ENCODE data around the gene IPCEF1.

IPCEF1 gene

GRCh38 chr6:154360476-154360875 is 3.9 kb upstream of the IPCEF1 start:
- Mint-ChIP-seq H3K4me1 (peaks cover 26% of the 10 kb centered on the region), H3K27me3 (peaks cover 2% of the 10 kb centered on the region), H3K36me3 (no peaks in the 10 kb centered on the region), H3K27ac (peak overlapping the region; percentile 31), H3K4me3 (no peak overlapping the region), H3K9me3 (peaks cover 2% of the 10 kb centered on the region)
- DNase-seq (ENCODE audit: low spot score in 2 of 2) (no peak), ATAC-seq (ENCODE audit: low read depth) (no peak)

- Mint-ChIP-seq H3K4me1 (peaks cover 31% of the 10 kb centered on the region), H3K4me3 (no peak overlapping the region), H3K27me3 (peaks cover 2% of the 10 kb centered on the region), H3K27ac (no peak overlapping the region), H3K9me3 (peaks cover 2% of the 10 kb centered on the region), H3K36me3 (no peaks in the 10 kb centered on the region)
- no peak for DNase-seq (ENCODE audit: low spot score in 2 of 2)
- no peak for ATAC-seq (ENCODE audit: low read depth)
These were observed 3.1 kb upstream of the IPCEF1 start for GRCh38 chr6:154359679-154360078.

GRCh38 chr6:154359161-154359574 is 2.6 kb upstream of the IPCEF1 start:
- H3K4me1 Mint-ChIP-seq: peaks cover 36% of the 10 kb centered on the region
- peaks cover 2% of the 10 kb centered on the region for H3K27me3 Mint-ChIP-seq
- H3K9me3 Mint-ChIP-seq: peaks cover 7% of the 10 kb centered on the region
- no peaks in the 10 kb centered on the region for H3K36me3 Mint-ChIP-seq
- peak overlapping the region; percentile 46 for H3K27ac Mint-ChIP-seq
- DNase-seq (ENCODE audit: low spot score in 2 of 2): no peak
- peak overlapping the region; percentile 67 for H3K4me3 Mint-ChIP-seq
- ATAC-seq (ENCODE audit: low read depth): peak; percentile 30

- no peak for ATAC-seq (ENCODE audit: low read depth)
- DNase-seq (ENCODE audit: low spot score in 2 of 2): no peak
These were observed 1.5 kb upstream of the IPCEF1 start for GRCh38 chr6:154358019-154358545.

GRCh38 chr6:154356113-154356512 is 490 bp downstream of the IPCEF1 start:
- H3K4me1 Mint-ChIP-seq: peaks cover 44% of the 10 kb centered on the region
- DNase-seq (ENCODE audit: low spot score in 2 of 2) (no peak), ATAC-seq (ENCODE audit: low read depth) (no peak)
- peaks cover 8% of the 10 kb centered on the region for H3K9me3 Mint-ChIP-seq
- H3K36me3 Mint-ChIP-seq: no peaks in the 10 kb centered on the region
- peak overlapping the region; percentile 90 for H3K27ac Mint-ChIP-seq
- H3K27me3 Mint-ChIP-seq: no peaks in the 10 kb centered on the region
- no peak overlapping the region for H3K4me3 Mint-ChIP-seq

More at GRCh38 chr6:154358019-154358545, 1.5 kb upstream of the IPCEF1 start:
- Mint-ChIP-seq H3K4me3 (no peak overlapping the region), H3K27me3 (peaks cover 2% of the 10 kb centered on the region), H3K27ac (peak overlapping the region; percentile 46), H3K36me3 (no peaks in the 10 kb centered on the region), H3K4me1 (peaks cover 40% of the 10 kb centered on the region), H3K9me3 (peaks cover 8% of the 10 kb centered on the region)

GRCh38 chr6:154354265-154354777 is 2.3 kb downstream of the IPCEF1 start:
- DNase-seq (ENCODE audit: low spot score in 2 of 2) (no peak), ATAC-seq (ENCODE audit: low read depth) (no peak)
- Mint-ChIP-seq H3K9me3 (peaks cover 6% of the 10 kb centered on the region), H3K27me3 (no peaks in the 10 kb centered on the region), H3K4me3 (no peak overlapping the region), H3K4me1 (peaks cover 35% of the 10 kb centered on the region), H3K27ac (peak overlapping the region; percentile 86), H3K36me3 (no peaks in the 10 kb centered on the region)

- no peak for ATAC-seq (ENCODE audit: low read depth)
- Mint-ChIP-seq H3K27ac (peak overlapping the region; percentile 36), H3K4me3 (no peak overlapping the region), H3K4me1 (peaks cover 32% of the 10 kb centered on the region), H3K36me3 (no peaks in the 10 kb centered on the region), H3K9me3 (peaks cover 6% of the 10 kb centered on the region), H3K27me3 (no peaks in the 10 kb centered on the region)
- DNase-seq (ENCODE audit: low spot score in 2 of 2): no peak
These were observed 3.0 kb downstream of the IPCEF1 start for GRCh38 chr6:154353626-154354025.

- Mint-ChIP-seq H3K4me1 (peaks cover 32% of the 10 kb centered on the region), H3K36me3 (no peaks in the 10 kb centered on the region), H3K27me3 (no peaks in the 10 kb centered on the region), H3K9me3 (peaks cover 6% of the 10 kb centered on the region), H3K4me3 (peak overlapping the region; percentile 22), H3K27ac (peak overlapping the region; percentile 36)
- ATAC-seq (ENCODE audit: low read depth) (peak; percentile 70), DNase-seq (ENCODE audit: low spot score in 2 of 2) (peak in 1 of 2 donors; percentile 7)
These were observed 3.6 kb downstream of the IPCEF1 start for GRCh38 chr6:154352898-154353585.

- ATAC-seq (ENCODE audit: low read depth): no peak
- H3K36me3 Mint-ChIP-seq: no peaks in the 10 kb centered on the region
These were observed 6.3 kb downstream of the IPCEF1 start for GRCh38 chr6:154350293-154350692.

GRCh38 chr6:154347981-154348380 is 8.6 kb downstream of the IPCEF1 start:
- Mint-ChIP-seq H3K27ac (no peak overlapping the region), H3K4me1 (peaks cover 11% of the 10 kb centered on the region), H3K27me3 (no peaks in the 10 kb centered on the region), H3K4me3 (no peak overlapping the region), H3K9me3 (peaks cover 8% of the 10 kb centered on the region), H3K36me3 (no peaks in the 10 kb centered on the region)
- ATAC-seq (ENCODE audit: low read depth) (no peak), DNase-seq (ENCODE audit: low spot score in 2 of 2) (no peak)

More at GRCh38 chr6:154350293-154350692, 6.3 kb downstream of the IPCEF1 start:
- Mint-ChIP-seq H3K4me1 (peaks cover 20% of the 10 kb centered on the region), H3K27ac (no peak overlapping the region), H3K4me3 (no peak overlapping the region), H3K9me3 (peaks cover 11% of the 10 kb centered on the region), H3K27me3 (no peaks in the 10 kb centered on the region)
- no peak for DNase-seq (ENCODE audit: low spot score in 2 of 2)

GRCh38 chr6:154345811-154346210 is 10.8 kb downstream of the IPCEF1 start:
- Mint-ChIP-seq H3K27me3 (no peaks in the 10 kb centered on the region), H3K27ac (no peak overlapping the region), H3K4me3 (no peak overlapping the region), H3K36me3 (no peaks in the 10 kb centered on the region), H3K4me1 (peaks cover 6% of the 10 kb centered on the region), H3K9me3 (peaks cover 8% of the 10 kb centered on the region)
- ATAC-seq (ENCODE audit: low read depth) (no peak), DNase-seq (ENCODE audit: low spot score in 2 of 2) (no peak)

- ATAC-seq (ENCODE audit: low read depth) (peak; percentile 84), DNase-seq (ENCODE audit: low spot score in 2 of 2) (no peak)
- Mint-ChIP-seq H3K27ac (peak overlapping the region; percentile 51), H3K27me3 (no peaks in the 10 kb centered on the region), H3K4me3 (peak overlapping the region; percentile 22), H3K4me1 (peaks cover 6% of the 10 kb centered on the region), H3K9me3 (peaks cover 8% of the 10 kb centered on the region), H3K36me3 (no peaks in the 10 kb centered on the region)
These were observed 12.9 kb downstream of the IPCEF1 start for GRCh38 chr6:154343473-154344308.

- H3K27me3 Mint-ChIP-seq: no peaks in the 10 kb centered on the region
- no peak overlapping the region for H3K4me3 Mint-ChIP-seq
- H3K27ac Mint-ChIP-seq: no peak overlapping the region
- DNase-seq (ENCODE audit: low spot score in 2 of 2) (no peak), ATAC-seq (ENCODE audit: low read depth) (no peak)
- peaks cover 9% of the 10 kb centered on the region for H3K4me1 Mint-ChIP-seq
- H3K9me3 Mint-ChIP-seq: peaks cover 8% of the 10 kb centered on the region
- no peaks in the 10 kb centered on the region for H3K36me3 Mint-ChIP-seq
These were observed 14.7 kb downstream of the IPCEF1 start for GRCh38 chr6:154341871-154342270.

- Mint-ChIP-seq H3K9me3 (peaks cover 4% of the 10 kb centered on the region), H3K27ac (no peak overlapping the region), H3K27me3 (no peaks in the 10 kb centered on the region), H3K4me1 (peaks cover 9% of the 10 kb centered on the region), H3K36me3 (no peaks in the 10 kb centered on the region), H3K4me3 (no peak overlapping the region)
- ATAC-seq (ENCODE audit: low read depth): no peak
- no peak for DNase-seq (ENCODE audit: low spot score in 2 of 2)
These were observed 15.3 kb downstream of the IPCEF1 start for GRCh38 chr6:154341336-154341735.
